HG03460 (cell line): ENCODE measurements around the gene SYNPO.

Experiments used
- ATAC-seq: cut with Tn5 transposase; IDR thresholded peaks from one replicate; pipeline ENCODE4 v1.9.1; 2021; ENCODE audit not compliant: unreplicated experiment

Gene SYNPO

GRCh38 chr5:150625164-150625535, 15.3 kb upstream of the SYNPO start:
- ATAC-seq: no peak

- ATAC-seq: peak; percentile 53
Observed at GRCh38 chr5:150625831-150626746, 14.4 kb upstream of the SYNPO start.

- no peak for ATAC-seq
Observed at GRCh38 chr5:150626853-150627276, 13.6 kb upstream of the SYNPO start.

- no peak for ATAC-seq
Observed at GRCh38 chr5:150627731-150628545, 12.5 kb upstream of the SYNPO start.

- no peak for ATAC-seq
Observed at GRCh38 chr5:150628936-150629485, 11.4 kb upstream of the SYNPO start.

GRCh38 chr5:150630016-150630415, 10.4 kb upstream of the SYNPO start:
- ATAC-seq: no peak

- ATAC-seq: no peak
Observed at GRCh38 chr5:150630461-150631325, 9.8 kb upstream of the SYNPO start.

GRCh38 chr5:150631326-150631701, 9.1 kb upstream of the SYNPO start:
- no peak for ATAC-seq

- ATAC-seq: no peak
Observed at GRCh38 chr5:150632305-150633160, 7.9 kb upstream of the SYNPO start.

GRCh38 chr5:150633429-150633828, 7.0 kb upstream of the SYNPO start:
- no peak for ATAC-seq

GRCh38 chr5:150636391-150637244, 3.8 kb upstream of the SYNPO start:
- ATAC-seq: no peak

GRCh38 chr5:150637245-150638052, 3.0 kb upstream of the SYNPO start:
- no peak for ATAC-seq

GRCh38 chr5:150638053-150638444, 2.4 kb upstream of the SYNPO start:
- ATAC-seq: no peak

GRCh38 chr5:150638488-150639376, 1.7 kb upstream of the SYNPO start:
- ATAC-seq: no peak

- ATAC-seq: no peak
Observed at GRCh38 chr5:150639377-150639692, 1.1 kb upstream of the SYNPO start.

GRCh38 chr5:150639751-150640150, 709 bp upstream of the SYNPO start:
- ATAC-seq: no peak

GRCh38 chr5:150641006-150641570, 628 bp downstream of the SYNPO start:
- no peak for ATAC-seq
